ENCODE measurements around the gene FADD. TPM values are rescaled to one million over a fixed set of nuclear protein-coding genes. Genes with fewer than 3 reads are reported as not detected.
A peak's percentile ranks its signal among the peaks of the same experiment; 100 is the strongest.
"Not testable (repeated sequence)": the region's sequence is repeated elsewhere in the genome, so short reads cannot be mapped to it uniquely, and the experiment has no call there.

The FADD gene
- total and polyA plus RNA-seq, 4 donors = 13.9 to 30.9 (median 26.1) TPM

DNA sequence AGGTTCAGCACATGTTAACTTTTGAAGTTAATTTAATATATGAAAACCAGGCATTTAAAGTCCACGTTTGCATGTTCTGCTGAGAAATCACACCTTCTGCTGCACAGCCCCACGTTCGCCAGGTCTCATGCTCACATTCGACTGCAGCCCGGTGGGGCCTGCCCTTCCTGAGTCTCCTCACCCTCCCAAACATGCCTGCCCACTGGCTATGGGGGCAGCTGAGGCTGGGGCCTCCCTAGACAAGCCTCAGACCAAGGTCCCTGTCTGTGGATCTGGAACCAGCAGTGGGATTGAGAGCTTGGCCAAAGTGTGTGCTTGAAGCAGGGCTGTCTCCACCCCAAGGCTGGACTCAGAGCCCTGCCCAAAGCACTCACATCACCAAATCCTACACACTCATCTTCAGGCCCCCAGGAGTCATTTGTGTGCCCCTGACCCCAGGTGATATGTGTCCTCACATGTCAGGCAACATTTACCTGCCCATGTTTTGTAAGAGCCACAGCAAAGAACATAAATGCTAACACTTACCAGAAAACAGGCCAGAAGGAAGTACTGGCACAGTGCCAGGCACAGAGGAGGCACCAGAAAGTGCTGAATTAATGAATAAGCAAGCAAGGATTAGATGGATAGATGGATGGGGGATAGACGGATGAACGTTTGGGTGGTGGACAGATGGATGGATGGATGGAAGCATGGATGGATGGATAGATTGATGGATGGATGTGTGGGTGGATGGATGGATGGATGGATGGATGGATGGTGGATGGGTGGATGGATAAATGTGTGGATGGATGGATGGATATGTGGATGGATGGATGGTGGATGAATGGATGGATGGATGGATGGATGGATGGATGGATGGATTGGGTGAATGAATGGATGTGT lies 9.4 kb upstream of the FADD start:
- H3K27me3 ChIP-seq (ENCODE audit: control insufficient read depth in 3 of 3, insufficient read depth in 3 of 3, low read length in 2 of 3) = no peaks in the 10 kb centered on the region
- DNase-seq = peak in 1 of 3 donors; percentile 16
- TF ChIP-seq, protein P1, sequence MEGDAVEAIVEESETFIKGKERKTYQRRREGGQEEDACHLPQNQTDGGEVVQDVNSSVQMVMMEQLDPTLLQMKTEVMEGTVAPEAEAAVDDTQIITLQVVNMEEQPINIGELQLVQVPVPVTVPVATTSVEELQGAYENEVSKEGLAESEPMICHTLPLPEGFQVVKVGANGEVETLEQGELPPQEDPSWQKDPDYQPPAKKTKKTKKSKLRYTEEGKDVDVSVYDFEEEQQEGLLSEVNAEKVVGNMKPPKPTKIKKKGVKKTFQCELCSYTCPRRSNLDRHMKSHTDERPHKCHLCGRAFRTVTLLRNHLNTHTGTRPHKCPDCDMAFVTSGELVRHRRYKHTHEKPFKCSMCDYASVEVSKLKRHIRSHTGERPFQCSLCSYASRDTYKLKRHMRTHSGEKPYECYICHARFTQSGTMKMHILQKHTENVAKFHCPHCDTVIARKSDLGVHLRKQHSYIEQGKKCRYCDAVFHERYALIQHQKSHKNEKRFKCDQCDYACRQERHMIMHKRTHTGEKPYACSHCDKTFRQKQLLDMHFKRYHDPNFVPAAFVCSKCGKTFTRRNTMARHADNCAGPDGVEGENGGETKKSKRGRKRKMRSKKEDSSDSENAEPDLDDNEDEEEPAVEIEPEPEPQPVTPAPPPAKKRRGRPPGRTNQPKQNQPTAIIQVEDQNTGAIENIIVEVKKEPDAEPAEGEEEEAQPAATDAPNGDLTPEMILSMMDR (IDR thresholded peaks at IDR 0.05; ENCODE audit: control extremely low read depth, extremely low read depth) = no peak

DNA sequence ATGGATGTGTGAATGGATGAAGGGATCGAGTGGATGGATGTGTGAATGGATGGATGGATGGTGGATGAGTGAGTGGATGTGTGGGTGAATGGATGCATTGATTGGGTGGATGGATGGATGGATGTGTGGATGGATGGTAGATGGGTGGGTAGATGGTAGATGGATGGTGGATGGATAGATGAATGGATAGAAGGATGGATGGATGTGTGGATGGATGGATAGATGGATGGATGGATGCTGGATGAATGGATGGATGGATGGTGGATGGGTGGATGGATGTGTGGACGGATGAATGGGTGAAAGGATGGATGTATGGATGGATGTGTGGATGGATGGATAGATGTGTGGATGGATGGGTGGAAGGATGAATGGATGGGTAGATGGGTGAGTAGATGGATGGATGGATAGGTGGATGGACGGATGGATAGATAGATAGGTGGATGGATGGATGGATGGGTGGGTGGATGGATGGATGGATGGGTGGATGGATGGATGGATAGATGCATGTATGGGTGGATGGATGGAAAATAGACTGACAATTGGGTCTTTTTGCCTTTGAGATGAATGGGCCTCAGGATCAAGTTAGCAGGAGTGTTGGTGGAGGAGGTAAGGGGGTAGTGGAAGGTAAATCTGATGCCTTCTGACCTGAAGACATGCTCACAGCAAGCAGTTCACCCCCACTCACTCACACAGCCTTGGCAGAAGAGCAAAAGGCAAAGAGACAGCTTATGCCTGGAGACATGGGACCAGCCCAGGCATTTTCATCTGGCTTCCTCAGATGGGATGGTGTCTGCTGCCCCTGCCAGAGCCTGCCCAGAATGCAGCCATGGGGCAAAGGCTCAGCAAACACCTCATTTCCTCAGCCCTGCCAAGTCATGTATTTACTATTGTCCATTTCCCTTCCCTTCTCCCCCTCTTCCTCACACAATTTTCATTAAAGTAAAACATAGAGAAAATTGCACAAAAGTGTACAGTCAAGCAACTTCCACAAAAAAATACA lies 8.0 kb upstream of the FADD start:
- ATAC-seq (ENCODE audit: insufficient read depth, low FRiP score) (no peak), DNase-seq (no peak)
- 76 to 77% methylated on average over 3 of the region's 3 CpGs for WGBS, 2 donors
- Histone ChIP-seq H3K4me1 (ENCODE audit: control insufficient read depth in 5 of 5, insufficient read depth in 5 of 5, low read length in 5 of 5) (no peaks in the 10 kb centered on the region), H3K4me3 (no peak overlapping the region), H3K27me3 (ENCODE audit: control insufficient read depth in 3 of 3, insufficient read depth in 3 of 3, low read length in 2 of 3) (no peaks in the 10 kb centered on the region), H3K27ac (ENCODE audit: low read depth in 1 of 2, low read length in 1 of 2) (no peak overlapping the region), H3K36me3 (ENCODE audit: control insufficient read depth in 4 of 4, insufficient read depth in 4 of 4, low read length in 4 of 4) (no peaks in the 10 kb centered on the region), H3K9ac (ENCODE audit: insufficient read depth in 1 of 2, low read length in 2 of 2) (no peak overlapping the region), H3K9me3 (ENCODE audit: control insufficient read depth in 4 of 4, insufficient read depth in 3 of 4, low read length in 3 of 4) (no peaks in the 10 kb centered on the region)
- TF ChIP-seq, protein P1 (IDR thresholded peaks at IDR 0.05; ENCODE audit: control extremely low read depth, extremely low read depth) = no peak

More for the DNA sequence above, 9.4 kb upstream of the FADD start:
- H3K4me3 ChIP-seq = no peak overlapping the region
- H3K9ac ChIP-seq (ENCODE audit: insufficient read depth in 1 of 2, low read length in 2 of 2) = peak overlapping the region in 1 of 2 donors; percentile 26
- H3K9me3 ChIP-seq (ENCODE audit: control insufficient read depth in 4 of 4, insufficient read depth in 3 of 4, low read length in 3 of 4) = no peaks in the 10 kb centered on the region
- ATAC-seq (ENCODE audit: insufficient read depth, low FRiP score) = no peak
- peaks cover 0 to 4% (median 0%) of the 10 kb centered on the region in 4 donors for H3K36me3 ChIP-seq (ENCODE audit: control insufficient read depth in 4 of 4, insufficient read depth in 4 of 4, low read length in 4 of 4)
- no peak overlapping the region for H3K27ac ChIP-seq (ENCODE audit: low read depth in 1 of 2, low read length in 1 of 2)
- H3K4me1 ChIP-seq (ENCODE audit: control insufficient read depth in 5 of 5, insufficient read depth in 5 of 5, low read length in 5 of 5) = no peaks in the 10 kb centered on the region
- WGBS, 2 donors = 85 to 88% methylated on average over 7 of the region's 7 CpGs

DNA sequence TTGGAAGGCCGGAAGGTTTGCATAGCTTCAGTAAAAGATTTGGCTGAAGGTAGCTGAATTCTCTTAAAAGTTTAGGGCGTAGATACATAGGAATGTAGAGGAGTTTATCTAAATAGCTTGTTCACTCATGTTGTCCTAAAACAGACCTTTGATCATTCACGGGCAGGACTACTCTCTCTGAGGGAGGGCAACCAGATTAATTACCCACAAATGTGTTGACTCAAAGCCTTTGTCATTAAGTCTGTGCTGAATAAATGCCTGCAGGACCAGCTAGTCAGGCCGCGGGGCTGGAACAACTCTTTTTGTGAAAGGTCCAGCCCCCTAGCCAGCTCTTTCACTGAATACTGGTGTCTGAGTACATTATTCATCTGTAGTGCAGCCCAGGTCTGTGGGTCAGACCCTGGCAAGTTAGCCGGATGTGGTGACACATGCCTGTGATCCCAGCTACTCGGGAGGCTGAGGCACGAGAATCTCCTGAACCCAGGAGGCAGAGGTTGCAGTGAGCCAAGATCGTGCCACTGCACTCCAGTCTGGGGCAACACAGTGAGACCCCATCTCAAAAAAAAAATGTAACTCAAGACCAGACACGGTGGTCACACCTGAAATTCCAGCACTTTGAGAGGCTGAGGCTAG lies 2.8 kb upstream of the FADD start:
- Histone ChIP-seq H3K27ac (ENCODE audit: low read depth in 1 of 2, low read length in 1 of 2) (no peak overlapping the region), H3K36me3 (ENCODE audit: control insufficient read depth in 4 of 4, insufficient read depth in 4 of 4, low read length in 4 of 4) (peaks cover 0 to 4% (median 1%) of the 10 kb centered on the region in 4 donors), H3K9me3 (ENCODE audit: control insufficient read depth in 4 of 4, insufficient read depth in 3 of 4, low read length in 3 of 4) (no peaks in the 10 kb centered on the region), H3K9ac (ENCODE audit: insufficient read depth in 1 of 2, low read length in 2 of 2) (no peak overlapping the region), H3K27me3 (ENCODE audit: control insufficient read depth in 3 of 3, insufficient read depth in 3 of 3, low read length in 2 of 3) (no peaks in the 10 kb centered on the region), H3K4me1 (ENCODE audit: control insufficient read depth in 5 of 5, insufficient read depth in 5 of 5, low read length in 5 of 5) (peaks cover 0 to 13% (median 10%) of the 10 kb centered on the region in 5 donors), H3K4me3 (no peak overlapping the region)
- 63 to 76% methylated on average over 10 of the region's 10 CpGs for WGBS, 2 donors
- TF ChIP-seq, protein P1 (IDR thresholded peaks at IDR 0.05; ENCODE audit: control extremely low read depth, extremely low read depth) = no peak
- ATAC-seq (ENCODE audit: insufficient read depth, low FRiP score) (no peak), DNase-seq (no peak)

DNA sequence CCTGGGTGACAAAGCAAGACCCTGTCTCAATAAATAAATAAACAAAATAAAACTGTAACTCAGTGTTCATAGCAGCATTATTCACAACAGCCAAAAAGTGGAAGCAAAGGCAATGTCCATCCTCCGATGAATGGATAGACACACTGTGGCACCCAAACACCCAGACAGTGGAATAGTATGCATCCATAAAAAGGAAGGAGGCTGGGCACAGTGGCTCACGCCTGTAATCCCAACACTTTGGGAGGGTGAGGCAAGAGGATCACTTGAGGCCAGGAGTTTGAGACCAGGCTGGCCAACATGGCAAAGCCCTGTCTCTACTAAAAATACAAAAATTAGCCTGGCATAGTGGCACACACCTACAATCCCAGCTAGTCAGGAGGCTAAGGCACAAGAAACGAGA lies 2.0 kb upstream of the FADD start:
- not testable (repeated sequence) for DNase-seq; H3K4me3 ChIP-seq; H3K36me3 ChIP-seq (ENCODE audit: control insufficient read depth in 4 of 4, insufficient read depth in 4 of 4, low read length in 4 of 4); H3K9me3 ChIP-seq (ENCODE audit: control insufficient read depth in 4 of 4, insufficient read depth in 3 of 4, low read length in 3 of 4); H3K27ac ChIP-seq (ENCODE audit: low read depth in 1 of 2, low read length in 1 of 2); H3K27me3 ChIP-seq (ENCODE audit: control insufficient read depth in 3 of 3, insufficient read depth in 3 of 3, low read length in 2 of 3); ATAC-seq (ENCODE audit: insufficient read depth, low FRiP score); H3K9ac ChIP-seq (ENCODE audit: insufficient read depth in 1 of 2, low read length in 2 of 2)
- 96 to 97% methylated on average over 3 of the region's 3 CpGs for WGBS, 2 donors
- peaks cover 0 to 13% (median 10%) of the 10 kb centered on the region in 5 donors for H3K4me1 ChIP-seq (ENCODE audit: control insufficient read depth in 5 of 5, insufficient read depth in 5 of 5, low read length in 5 of 5)

Data from lung (tissue), 12 donors.